Measurements from ENCODE around the gene ZNF562.
"Not testable (repeated sequence)": the region's sequence is repeated elsewhere in the genome, so short reads cannot be mapped to it uniquely, and the experiment has no call there.

ZNF562 gene
- total RNA-seq = 24.3 to 98.1 (median 59.3) reads per million in 3 experiments

DNA sequence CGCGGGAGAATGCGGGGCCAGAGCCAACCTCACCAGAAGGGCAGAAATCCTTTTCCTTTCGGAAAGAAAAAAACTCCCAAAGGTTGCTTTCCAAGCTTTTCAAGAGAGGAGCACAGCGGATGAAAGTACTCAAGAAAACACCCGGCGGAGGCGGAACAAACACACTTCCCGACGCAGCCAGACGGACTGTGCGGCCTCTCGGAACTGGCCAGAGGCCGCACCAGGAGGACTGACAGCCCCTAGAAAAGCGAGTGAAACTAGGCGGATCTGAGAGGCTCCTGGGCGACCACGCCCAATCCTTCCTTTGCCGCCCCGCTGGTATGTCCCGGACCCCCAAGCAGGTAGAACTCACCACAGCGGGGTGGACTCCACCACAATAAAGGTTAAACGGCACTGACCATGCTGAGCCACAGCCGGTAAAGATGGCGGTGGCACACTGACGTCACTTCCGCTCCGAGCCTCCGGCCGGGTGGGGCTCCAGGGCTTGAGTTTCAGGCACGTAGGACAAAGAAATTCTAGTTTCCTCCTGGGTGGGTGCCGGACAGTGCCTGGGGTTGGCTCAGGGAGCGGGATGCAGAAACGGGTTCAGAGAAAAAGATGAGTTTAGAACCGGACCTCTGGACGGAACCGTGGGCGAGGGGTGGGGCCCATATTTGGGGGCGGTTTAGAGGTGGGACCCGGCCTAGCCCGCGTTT, at the start of gene ZNF562:
ZNF562 (minus strand) TSS at position 438 of the 695 bp plus-strand sequence. CDS start 14,356 bp downstream, outside the sequence.
- DNase-seq = peak; percentile 72

DNA sequence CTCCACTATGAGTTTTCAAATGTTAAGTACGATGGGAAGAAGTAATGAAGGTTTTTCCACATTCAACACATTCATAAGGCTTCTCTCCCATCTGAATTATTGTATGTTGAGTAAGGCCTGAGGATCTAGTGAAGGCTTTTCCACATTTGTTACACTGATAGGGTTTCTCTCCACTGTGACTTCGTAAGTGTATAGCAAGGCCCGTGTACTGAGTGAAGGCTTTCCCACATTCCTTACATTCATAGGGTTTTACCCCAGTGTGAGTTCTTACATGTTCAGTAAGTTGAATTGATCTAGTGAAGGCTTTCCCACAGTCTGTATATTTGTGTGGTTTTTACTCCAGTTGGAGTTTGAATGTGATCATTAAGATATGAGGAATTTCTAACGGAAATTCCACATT, 49.3 kb upstream of the ZNF562 start:
- DNase-seq = no peak

DNA sequence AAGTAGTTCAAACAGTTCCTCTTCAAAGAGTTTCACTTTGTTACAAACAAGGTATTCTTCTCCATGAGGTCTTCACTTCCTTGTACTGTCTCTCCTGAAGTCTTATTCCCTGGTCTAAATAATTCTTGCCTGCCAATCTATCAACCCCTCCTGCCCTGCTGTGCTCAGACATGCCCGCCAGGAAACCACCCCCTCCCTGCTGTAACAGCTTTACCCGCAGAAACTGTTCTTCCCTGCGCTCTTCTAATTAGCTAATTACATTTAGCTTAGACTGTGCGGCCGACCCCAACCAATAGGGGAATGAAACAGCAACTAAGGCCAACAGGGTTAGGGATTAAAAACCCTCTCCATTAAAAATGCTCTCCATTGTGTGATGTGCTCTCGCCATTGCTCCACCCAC, 47.0 kb upstream of the ZNF562 start:
- no peak for DNase-seq

DNA sequence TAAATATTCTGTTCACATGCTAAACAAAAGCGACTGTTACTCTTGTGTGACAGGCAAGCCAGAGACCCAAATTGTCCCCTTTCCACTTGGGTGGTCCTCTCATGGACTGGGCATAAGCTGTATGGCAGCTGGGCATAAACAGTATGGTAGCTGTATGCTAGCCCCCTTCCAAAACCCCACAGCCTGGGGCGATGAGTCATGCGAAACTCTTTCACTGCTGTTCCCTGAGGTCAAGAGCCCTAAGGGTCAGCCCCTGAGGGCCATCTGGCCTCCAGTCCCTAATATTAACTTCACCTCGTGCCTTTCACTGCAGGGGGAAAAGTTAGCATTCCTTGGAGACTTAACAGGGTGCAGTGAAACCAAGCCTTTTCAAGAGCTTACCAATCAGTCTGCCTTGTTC, 45.6 kb upstream of the ZNF562 start:
- DNase-seq = no peak

DNA sequence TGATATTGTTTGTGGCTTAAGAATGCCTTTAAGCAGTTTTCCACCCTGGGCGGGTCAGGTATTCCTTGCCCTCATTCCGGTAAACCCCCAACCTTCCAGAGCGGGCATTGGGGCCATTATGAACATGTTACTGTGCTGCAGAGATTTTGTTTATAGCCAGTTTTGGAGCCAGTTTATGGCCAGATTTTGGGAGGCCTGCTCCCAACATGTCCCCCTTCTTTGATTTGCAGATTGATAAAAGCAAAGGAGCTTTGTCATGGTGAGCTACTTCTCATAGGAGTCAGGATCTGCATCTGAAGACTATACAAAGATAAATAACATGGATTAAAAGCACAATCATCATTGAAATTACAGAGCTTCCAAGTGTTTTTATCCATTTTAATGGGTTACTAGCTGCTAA, 36.9 kb upstream of the ZNF562 start:
- no peak for DNase-seq

DNA sequence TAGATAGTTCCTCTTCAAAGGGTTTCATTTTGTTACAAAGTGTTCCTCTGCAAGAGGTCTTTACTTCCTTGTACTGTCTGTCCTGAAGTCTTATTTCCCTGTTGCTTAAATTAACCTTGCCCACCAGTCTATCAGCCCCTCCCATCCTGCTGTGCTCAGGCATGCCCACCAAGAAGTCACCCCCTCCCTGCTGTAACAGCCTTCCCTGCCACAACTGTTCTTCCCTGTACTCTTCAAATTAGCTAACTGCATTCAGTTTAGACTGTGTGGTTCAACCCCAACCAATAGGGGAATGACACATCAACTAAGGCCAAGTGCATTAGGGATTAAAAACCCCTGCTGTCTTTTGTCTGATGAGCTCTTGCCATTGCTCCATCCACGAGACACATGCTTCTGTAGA, 34.4 kb upstream of the ZNF562 start:
- DNase-seq = no peak

DNA sequence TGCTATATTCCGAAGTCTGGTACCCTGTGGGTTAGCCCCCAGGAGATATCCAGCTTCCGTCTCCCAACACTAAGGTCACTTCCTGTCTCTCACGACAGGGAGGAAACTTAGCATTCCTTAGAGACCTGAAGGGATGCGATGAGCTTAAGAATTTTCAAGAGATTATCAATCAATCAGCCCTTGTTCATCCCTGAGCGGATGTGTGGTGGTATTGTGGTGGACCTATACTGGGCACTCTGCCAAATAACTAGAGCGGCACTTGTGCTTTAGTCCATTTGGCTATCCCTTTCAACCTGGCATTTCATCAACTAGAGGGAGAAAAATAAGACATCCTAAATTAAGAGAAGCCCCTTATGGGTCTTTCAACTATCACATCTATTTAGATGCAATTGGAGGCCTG, 30.9 kb upstream of the ZNF562 start:
- no peak for DNase-seq

DNA sequence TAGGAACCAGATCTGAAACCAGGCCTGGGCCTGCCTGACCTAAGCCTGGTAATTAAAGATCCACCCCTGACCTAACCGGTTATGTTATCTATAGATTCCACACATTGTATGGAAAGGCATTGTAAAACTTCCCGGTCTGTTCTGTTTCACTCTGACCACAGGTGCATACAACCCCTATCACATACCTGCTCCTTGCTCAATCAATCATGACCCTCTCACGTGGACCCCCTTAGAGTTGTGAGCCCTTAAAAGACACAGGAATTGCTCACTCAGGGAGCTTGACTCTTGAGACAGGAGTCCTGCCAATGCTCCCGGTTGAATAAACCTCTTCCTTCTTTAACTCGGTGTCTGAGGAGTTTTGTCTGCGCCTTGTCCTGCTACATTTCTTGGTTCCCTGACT, 27.3 kb upstream of the ZNF562 start:
- no peak for DNase-seq

DNA sequence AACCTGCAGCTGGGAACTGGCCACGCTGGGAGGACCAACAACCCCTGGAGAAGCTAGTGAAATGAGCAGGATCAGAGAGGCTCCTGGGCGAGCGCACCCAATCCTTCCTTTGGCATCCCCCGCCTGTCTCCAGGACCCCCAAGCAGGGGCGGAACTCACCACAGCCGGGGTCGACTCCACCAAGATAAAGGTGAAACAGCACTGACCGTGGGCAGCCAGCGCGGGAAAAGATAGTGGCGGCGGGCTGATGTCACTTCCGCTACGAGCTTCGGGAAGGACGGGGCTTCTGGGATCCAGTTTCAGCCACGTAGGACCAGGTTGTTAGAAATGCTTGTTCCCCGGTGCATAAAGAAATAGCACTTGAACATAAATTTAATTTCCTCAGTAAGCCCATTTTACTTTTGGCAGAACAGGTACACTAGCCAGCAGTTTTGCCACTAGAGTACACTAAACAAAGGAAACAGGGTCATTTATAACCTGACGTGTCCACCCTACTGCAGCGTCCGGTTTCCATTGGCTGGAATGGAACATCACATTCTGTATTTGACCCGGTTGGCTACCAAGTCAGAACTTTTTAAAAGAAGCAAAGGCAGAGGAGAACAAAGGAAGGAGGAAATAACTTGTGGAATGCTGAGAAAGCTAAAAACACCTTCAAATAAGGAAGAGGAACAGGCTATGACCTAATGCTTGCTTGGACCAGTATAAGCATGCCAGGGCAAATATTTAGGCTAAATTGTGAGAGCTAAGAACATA, 25.5 kb upstream of the ZNF562 start:
- DNase-seq = no peak

DNA sequence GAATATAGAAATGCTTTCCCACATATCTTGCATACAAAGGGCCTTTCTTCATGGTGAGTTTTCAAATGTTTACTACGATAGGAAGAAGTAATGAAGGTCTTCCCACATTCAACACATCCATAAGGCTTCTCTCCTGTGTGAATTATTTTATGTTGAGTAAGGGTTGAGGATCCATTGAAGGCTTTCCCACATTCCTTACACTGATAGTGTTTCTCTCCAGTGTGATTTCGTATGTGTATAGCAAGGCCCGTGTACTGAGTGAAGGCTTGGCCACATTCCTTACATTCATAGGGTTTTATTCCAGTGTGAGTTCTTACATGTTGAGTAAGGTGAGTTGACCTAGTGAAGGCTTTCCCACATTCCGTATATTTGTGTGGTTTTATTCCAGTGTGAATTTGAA, 15.4 kb upstream of the ZNF562 start:
- not testable (repeated sequence) for DNase-seq

DNA sequence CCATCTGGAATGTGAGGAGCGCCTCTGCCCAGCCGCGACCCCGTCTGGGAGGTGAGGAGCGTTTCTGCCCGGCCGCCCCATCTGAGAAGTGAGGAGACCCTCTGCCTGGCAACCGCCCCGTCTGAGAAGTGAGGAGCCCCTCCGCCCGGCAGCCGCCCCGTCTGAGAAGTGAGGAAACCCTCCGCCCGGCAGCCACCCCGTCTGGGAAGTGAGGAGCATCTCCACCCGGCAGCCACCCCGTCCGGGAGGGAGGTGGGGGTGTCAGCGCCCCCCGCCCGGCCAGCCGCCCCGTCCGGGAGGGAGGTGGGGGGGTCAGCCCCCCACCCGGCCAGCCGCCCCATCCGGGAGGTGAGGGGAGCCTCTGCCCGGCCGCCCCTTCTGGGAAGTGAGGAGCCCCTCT, 5.1 kb upstream of the ZNF562 start:
- DNase-seq = not testable (repeated sequence)

DNA sequence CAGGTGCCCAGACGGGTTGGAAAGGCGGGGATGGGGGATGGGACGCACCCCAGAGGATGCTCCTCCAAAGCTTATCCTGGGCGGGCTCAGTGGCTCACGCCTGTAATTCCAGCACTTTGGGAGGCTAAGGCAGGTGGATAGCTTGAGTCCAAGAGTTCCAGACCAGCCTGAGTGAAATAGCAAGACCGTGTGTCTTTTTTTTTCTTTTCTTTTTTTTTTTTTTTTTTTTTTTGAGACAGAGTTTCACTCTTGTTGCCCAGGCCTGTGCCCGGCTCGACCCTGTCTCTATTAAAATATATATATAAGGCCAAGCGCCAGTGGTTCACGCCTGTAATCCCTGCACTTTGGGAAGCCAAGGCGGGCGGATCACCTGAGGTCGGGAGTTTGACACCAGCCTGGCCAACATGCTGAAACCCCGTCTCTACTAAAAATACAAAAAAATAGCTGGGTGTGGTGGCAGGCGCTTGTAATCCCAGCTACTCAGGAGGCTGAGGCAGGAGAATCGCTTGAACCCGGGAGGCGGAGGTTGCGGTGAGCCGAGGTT, 530 bp upstream of the ZNF562 start:
- not testable (repeated sequence) for DNase-seq

DNA sequence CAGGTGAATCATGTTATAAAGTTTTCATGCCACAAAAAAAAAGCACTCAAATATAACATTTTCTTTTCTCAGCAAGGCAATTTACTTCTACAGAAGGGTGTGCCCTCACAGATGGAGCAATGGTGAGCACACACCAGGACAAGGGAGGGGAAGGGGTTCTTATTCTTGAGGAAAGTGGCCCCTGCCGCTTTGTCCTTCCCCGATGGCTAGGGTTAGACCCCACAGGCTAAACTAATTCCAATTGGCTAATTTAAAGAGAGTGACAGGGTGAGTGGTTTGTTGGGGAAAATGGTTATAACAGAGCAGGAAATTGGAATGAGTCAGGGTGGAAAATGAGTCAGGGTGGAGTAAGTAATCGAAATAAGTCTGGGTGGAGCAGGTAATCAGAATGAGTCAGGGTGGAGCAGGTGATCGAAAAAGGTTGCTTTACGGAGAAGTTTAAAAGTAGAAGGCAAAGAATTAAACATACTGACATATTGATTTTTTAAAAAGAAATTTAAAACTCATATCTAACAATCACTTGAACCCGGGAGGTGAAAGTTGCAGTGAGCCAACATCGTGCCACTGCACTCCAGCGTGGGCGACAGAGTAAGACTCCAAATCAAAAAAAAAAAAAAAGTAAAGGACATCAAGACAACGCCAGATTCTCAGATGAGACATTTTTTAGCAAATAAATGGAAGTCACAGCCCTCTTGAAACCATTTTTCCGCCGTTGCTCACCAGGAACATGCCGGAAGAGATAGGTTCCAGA, 813 bp downstream of the ZNF562 start:
- DNase-seq = no peak

DNA sequence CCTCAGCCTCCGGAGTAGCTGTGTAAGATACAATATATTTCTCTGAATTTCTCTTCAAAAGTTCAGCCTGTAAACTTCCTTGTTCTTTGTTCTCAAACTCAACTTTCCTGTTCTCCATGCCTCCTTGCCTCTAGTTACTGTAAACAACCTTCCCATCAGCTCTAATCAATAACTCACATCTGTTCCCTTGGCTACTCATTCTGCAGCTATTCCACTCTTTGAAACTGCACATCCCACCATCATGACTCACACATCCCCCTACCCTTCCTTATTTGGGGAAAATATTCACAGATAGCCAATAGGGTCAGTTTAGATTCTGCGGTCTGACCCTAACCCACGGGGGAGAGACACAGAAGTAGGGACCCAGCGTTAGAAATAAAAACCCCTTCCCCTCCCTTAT, 2.0 kb downstream of the ZNF562 start:
- no peak for DNase-seq

DNA sequence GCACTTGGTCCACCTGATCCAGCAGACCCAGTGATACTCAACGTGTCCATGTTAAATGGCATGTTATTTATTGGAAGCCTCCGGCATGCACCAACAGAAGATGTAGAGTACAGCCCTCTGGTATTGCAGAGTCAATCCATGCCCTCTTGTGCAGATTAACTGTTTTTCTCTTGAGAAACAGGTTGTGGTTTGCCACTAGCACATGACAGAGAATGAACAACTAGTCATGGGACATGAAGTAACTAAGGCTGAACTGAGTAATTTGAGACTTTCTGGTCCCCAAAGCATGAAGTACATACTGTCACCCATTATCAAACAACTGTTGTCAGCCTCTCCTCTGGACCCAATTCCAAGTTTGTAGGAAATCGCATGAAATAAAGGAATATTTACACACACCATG, 3.2 kb downstream of the ZNF562 start:
- no peak for DNase-seq

DNA sequence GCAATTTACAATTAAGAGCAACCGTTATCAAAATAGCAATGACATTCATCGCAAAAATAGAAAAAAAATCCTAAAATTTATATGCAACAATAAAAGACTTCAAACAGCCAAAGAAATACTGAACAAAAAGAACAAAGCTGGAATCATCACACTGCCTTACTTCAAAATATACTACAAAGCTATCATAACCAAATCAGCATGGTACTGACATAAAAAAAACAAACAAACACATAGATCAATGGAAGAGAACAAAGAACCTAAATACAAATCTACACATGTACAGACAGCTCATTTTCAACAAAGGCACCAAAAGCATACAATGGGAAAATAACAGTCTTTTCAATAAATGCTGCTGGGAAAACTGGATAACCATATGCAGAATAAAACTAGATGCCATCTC, 6.4 kb downstream of the ZNF562 start:
- DNase-seq = no peak

DNA sequence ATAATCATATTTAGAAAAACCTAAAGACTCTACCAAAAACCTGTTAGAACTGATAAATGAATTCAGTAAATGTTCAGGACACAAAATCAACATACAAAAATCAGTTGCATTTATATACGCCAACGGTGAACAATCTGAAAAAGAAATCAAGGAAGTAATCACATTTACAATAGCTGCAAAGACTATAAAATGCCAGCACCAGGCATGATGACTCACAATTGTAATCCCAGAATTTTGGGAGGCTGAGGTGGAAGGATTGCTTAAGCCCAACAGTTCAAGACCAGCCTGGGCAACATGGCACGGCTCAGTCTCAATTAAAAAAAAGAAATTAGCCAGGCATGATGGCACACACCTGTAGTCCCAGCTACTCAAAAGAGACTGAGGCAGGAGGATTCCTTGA, 7.0 kb downstream of the ZNF562 start:
- DNase-seq = no peak

DNA sequence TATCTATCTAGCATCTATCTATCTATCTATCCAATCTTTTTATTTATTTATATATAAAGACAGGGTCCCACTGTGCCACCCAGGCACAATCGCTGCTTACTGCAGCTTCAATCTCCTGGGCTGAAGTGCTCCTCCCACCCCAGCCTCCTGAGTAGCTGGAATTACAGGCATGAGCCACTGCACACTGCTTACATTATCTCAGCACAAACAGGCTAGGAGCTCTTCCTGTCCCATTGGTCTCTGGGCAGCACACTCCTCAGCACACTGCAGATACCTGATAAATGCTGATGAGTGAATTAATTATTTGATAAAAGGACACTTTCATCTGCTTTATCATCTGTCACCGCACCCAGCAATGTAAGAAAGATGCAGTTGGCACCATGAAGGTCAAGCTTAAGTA, 16.1 kb downstream of the ZNF562 start:
- no peak for DNase-seq

DNA sequence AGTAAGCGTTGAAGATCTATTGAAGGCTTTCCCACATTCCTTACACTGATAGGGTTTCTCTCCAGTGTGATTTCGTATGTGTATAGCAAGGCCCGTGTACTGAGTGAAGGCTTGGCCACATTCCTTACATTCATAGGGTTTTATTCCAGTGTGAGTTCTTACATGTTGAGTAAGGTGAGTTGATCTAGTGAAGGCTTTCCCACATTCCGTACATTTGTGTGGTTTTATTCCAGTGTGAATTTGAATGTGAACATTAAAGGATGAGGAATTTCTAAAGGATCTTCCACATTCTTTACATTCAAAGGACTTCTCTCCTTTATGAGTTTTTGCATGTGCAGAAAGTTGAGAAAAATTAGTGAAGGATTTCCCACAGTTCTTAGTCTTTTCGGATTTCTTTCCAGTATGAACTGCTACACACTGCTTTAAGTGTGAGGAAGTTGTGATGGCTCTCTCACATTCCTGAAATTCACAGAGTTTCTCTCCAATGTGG, 21.8 kb downstream of the ZNF562 start:
- not testable (repeated sequence) for DNase-seq

DNA sequence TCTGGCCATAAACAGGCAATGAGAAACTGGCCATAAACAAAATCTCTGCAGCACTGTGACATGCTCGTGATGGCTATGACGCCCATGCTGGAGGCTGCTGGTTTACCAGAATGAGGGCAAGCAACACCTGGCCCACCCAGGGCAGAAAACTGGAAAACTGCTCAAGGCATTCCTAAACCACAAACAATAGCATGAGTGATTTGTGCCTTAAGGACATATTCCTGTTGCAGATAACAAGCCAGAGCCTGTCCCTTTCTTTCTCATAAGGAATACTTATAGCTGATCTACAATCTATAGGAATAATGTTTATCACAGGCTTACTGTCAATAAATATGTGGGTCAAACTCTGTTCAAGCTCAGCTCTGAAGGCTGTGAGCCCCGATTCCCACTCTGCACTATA, 23.4 kb downstream of the ZNF562 start:
- DNase-seq = not testable (repeated sequence)

DNA sequence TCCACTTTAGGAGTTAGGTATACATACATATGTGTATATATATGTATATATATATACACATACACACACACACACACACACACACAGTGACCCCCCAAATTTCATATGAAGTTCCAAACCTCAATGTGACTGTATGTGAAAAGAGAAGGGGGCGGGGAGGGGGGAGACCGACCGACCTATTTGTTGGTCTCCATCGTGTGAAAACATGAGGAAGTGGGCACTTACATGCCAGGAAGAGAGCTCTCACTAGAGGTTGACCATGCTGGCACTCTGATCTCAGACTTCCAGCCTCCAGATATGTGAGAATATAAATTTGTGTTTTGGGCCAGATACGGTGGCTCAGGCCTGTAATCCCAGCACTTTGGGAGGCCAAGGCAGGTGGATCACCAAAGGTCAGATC, 24.6 kb downstream of the ZNF562 start:
- DNase-seq = no peak

DNA sequence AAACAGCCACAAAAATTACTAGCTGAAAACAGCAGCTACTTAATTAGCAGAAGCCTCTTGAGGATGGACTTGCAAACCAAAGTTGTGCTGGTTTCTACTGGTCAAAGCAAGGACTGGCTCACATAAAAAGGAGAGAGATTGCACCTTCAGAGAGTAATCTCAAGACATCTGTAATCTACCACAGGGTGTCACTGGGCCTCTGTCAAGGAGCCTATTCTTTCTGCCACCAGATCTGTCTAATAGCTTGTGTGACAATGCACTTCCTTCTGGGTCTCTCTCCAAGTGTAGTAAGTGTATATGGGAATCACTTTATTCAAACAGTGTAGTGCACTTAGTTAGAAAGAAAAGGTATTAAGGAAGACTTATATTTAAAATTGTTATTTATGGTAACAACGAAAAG, 29.4 kb downstream of the ZNF562 start:
- no peak for DNase-seq

DNA sequence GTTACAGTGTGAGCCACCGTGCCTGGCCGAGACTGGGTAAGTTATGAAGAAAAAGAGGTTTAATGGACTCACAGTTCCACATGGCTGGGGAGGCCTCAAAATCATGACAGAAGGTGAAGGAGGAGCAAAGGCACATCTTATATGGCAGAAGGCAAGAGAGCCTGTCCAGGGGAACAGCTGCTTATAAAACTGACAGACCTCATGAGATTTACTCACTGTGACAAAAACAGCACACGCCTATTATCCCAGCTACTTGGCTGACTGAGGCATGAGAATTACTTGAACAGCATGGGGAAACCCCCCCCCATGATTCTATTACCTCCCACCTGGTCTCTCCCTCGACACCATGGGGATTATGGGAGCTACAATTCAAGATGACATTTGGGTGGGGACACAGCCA, 30.4 kb downstream of the ZNF562 start:
- no peak for DNase-seq

Data from central memory CD4-positive, alpha-beta T cell (primary cell).